ENCODE data around the gene PLEKHF1.

Gene PLEKHF1

GRCh38 chr19:29671393-29672160, 6.3 kb downstream of the PLEKHF1 start:
- TF ChIP-seq EZH2 (IDR thresholded peaks at IDR 0.05), result no peak
- TF ChIP-seq POLR2AphosphoS5 (IDR thresholded peaks at IDR 0.05; ENCODE audit: borderline replicate concordance, low read depth, low read length), result no peak
- no peak for TF ChIP-seq FOXP2 (optimal IDR thresholded peaks at IDR 0.05; ENCODE audit: control extremely low read depth, extremely low read length, insufficient read depth)
- no peaks in the 10 kb centered on the region for H3K36me3 ChIP-seq (ENCODE audit: insufficient read depth, low read length)
- H3K9me3 ChIP-seq (ENCODE audit: low read depth, low read length), result no peaks in the 10 kb centered on the region
- H3K4me3 ChIP-seq, result no peak overlapping the region
- no peak overlapping the region for H3K9ac ChIP-seq (ENCODE audit: insufficient read length)
- H3K27ac ChIP-seq, result no peak overlapping the region
- no peak for DNase-seq (ENCODE audit: low read depth, low spot score)

DNA sequence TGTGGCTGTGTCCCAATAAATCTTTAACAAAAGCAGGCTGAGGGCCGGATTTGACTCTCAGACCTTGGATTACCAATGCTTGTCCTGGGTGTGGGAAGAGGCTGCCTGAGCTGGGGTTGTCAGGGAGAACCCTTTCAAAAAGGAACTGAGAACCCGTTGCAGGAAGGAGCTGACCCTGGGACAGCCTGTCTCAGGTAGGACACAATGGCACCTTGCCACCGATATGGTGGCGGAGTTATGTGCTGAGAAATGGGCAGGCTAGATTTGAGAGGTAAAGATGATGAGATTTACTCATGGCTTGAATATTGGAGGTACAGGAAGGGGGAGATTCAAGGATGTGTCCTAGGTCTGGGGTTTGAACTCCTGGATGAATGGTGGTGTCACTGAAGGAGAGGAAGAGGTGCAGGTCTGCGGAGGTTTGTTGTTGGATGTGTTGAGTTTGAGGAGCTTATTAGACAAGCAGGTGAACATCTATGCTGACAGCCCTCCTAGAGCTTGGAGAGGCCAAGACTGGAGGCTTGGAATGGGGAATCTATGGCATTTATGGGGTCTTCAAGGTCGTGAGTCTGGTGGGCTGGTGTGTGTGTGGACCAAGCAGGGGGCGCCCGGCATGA, 7.2 kb downstream of the PLEKHF1 start:
- no peak overlapping the region for H3K27ac ChIP-seq
- H3K9ac ChIP-seq (ENCODE audit: insufficient read length), result no peak overlapping the region

GRCh38 chr19:29672933-29673336, 7.7 kb downstream of the PLEKHF1 start:
- TF ChIP-seq POLR2AphosphoS5 (IDR thresholded peaks at IDR 0.05; ENCODE audit: borderline replicate concordance, low read depth, low read length) (no peak), EZH2 (IDR thresholded peaks at IDR 0.05) (no peak), FOXP2 (optimal IDR thresholded peaks at IDR 0.05; ENCODE audit: control extremely low read depth, extremely low read length, insufficient read depth) (no peak)
- Histone ChIP-seq H3K36me3 (ENCODE audit: insufficient read depth, low read length) (no peaks in the 10 kb centered on the region), H3K9ac (ENCODE audit: insufficient read length) (no peak overlapping the region), H3K27ac (no peak overlapping the region), H3K9me3 (ENCODE audit: low read depth, low read length) (no peaks in the 10 kb centered on the region), H3K4me3 (no peak overlapping the region)
- DNase-seq (ENCODE audit: low read depth, low spot score), result no peak

More for the DNA sequence above, 7.2 kb downstream of the PLEKHF1 start:
- H3K9me3 ChIP-seq (ENCODE audit: low read depth, low read length), result no peaks in the 10 kb centered on the region
- H3K4me3 ChIP-seq, result no peak overlapping the region
- no peaks in the 10 kb centered on the region for H3K36me3 ChIP-seq (ENCODE audit: insufficient read depth, low read length)
- no peak for DNase-seq (ENCODE audit: low read depth, low spot score)
- no peak for TF ChIP-seq FOXP2 (optimal IDR thresholded peaks at IDR 0.05; ENCODE audit: control extremely low read depth, extremely low read length, insufficient read depth)
- no peak for TF ChIP-seq EZH2 (IDR thresholded peaks at IDR 0.05)
- TF ChIP-seq POLR2AphosphoS5 (IDR thresholded peaks at IDR 0.05; ENCODE audit: borderline replicate concordance, low read depth, low read length), result no peak

DNA sequence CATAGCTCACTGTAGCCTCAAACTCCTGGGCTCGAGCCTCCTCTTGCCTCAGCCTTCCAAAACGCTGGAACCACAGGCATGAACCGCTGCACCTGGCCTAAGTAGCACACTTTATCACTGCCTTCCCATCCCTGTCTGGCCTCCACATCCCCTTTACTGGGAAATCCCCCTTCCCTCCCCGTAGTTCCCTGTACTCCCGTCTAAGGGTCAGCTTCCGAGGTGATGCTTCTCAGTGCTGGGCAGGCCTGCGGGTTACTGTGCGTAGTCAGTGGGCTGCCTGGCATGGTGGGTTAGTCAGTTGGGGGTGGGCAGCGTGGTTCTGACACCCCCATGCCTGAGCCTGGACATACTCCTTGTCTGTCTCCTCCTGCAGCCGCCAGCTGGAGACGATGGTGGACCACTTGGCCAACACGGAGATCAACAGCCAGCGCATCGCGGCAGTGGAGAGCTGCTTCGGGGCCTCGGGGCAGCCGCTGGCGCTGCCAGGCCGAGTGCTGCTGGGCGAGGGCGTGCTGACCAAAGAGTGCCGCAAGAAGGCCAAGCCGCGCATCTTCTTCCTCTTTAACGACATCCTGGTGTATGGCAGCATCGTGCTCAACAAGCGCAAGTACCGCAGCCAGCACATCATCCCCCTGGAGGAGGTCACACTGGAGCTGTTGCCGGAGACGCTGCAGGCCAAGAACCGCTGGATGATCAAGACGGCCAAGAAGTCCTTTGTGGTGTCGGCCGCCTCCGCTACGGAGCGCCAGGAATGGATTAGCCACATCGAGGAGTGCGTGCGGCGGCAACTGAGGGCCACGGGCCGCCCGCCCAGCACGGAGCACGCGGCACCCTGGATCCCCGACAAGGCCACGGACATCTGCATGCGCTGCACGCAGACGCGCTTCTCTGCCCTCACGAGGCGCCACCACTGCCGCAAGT, 8.4 kb downstream of the PLEKHF1 start:
- H3K27ac ChIP-seq, result no peak overlapping the region
- no peaks in the 10 kb centered on the region for H3K9me3 ChIP-seq (ENCODE audit: low read depth, low read length)
- DNase-seq (ENCODE audit: low read depth, low spot score), result no peak
- H3K9ac ChIP-seq (ENCODE audit: insufficient read length), result no peak overlapping the region
- TF ChIP-seq POLR2AphosphoS5 (IDR thresholded peaks at IDR 0.05; ENCODE audit: borderline replicate concordance, low read depth, low read length) (no peak), FOXP2 (optimal IDR thresholded peaks at IDR 0.05; ENCODE audit: control extremely low read depth, extremely low read length, insufficient read depth) (no peak), EZH2 (IDR thresholded peaks at IDR 0.05) (no peak)
- H3K4me3 ChIP-seq, result no peak overlapping the region
- no peaks in the 10 kb centered on the region for H3K36me3 ChIP-seq (ENCODE audit: insufficient read depth, low read length)

DNA sequence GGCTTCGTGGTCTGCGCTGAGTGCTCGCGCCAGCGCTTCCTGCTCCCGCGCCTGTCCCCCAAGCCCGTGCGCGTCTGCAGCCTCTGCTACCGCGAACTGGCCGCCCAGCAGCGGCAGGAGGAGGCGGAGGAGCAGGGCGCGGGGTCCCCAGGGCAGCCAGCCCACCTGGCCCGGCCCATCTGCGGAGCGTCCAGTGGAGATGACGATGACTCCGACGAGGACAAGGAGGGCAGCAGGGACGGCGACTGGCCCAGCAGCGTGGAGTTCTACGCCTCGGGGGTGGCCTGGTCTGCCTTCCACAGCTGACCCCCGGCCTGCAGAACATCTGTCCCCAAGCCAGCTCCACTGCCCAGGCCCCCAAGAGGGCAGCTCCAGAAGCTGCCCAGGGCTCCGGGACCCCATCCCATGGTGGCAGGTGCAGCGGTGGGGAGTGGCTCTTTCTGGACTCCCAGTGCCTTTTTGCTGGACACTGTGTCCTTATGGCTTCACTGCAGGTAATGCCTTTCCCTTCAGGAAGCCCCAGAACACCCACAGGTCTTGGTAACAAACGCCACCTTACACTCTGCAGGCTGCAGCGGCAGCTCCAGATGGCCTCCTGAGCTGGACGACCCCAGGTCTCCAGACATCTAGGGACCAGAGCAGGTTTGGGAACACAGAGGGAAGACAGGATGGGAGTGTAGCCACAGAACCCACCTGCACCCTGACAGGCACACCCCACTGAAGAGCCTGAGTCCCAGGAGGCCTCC, 9.3 kb downstream of the PLEKHF1 start:
- H3K27ac ChIP-seq, result no peak overlapping the region

DNA sequence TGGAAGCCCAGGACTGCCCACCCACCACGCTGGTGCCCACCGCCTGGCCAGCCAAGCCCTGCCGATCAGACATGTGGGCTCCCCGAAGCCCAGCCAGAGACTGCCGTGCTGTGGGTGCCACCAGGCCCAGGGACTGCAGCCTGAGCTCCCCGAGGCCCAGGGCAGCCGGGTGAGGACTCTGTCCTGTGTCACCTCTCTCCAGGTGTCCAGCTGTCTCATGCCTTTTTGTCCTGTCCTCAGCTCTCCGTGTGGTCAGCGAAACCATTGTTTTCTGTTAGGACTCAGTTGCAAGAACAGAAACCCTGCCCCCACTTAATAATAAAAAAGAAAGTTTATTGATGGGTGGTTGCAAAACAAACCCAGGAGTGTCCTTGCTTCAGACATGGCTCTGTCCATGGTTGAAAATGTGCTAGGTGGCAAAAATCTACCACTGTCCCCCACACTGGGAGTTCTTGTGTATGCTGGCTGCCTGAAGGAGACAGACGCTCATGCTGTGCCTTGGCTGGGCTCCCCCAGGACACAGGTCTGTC, 9.9 kb downstream of the PLEKHF1 start:
- no peak overlapping the region for H3K4me3 ChIP-seq
- no peak overlapping the region for H3K27ac ChIP-seq
- TF ChIP-seq FOXP2 (optimal IDR thresholded peaks at IDR 0.05; ENCODE audit: control extremely low read depth, extremely low read length, insufficient read depth), result no peak
- TF ChIP-seq POLR2AphosphoS5 (IDR thresholded peaks at IDR 0.05; ENCODE audit: borderline replicate concordance, low read depth, low read length), result no peak
- no peak for TF ChIP-seq EZH2 (IDR thresholded peaks at IDR 0.05)
- no peaks in the 10 kb centered on the region for H3K36me3 ChIP-seq (ENCODE audit: insufficient read depth, low read length)
- no peak for DNase-seq (ENCODE audit: low read depth, low spot score)
- no peak overlapping the region for H3K9ac ChIP-seq (ENCODE audit: insufficient read length)
- H3K9me3 ChIP-seq (ENCODE audit: low read depth, low read length), result no peaks in the 10 kb centered on the region

More for the DNA sequence above, 9.3 kb downstream of the PLEKHF1 start:
- H3K9ac ChIP-seq (ENCODE audit: insufficient read length), result no peak overlapping the region
- no peak overlapping the region for H3K4me3 ChIP-seq
- TF ChIP-seq FOXP2 (optimal IDR thresholded peaks at IDR 0.05; ENCODE audit: control extremely low read depth, extremely low read length, insufficient read depth) (no peak), EZH2 (IDR thresholded peaks at IDR 0.05) (no peak), POLR2AphosphoS5 (IDR thresholded peaks at IDR 0.05; ENCODE audit: borderline replicate concordance, low read depth, low read length) (no peak)
- no peak for DNase-seq (ENCODE audit: low read depth, low spot score)
- H3K36me3 ChIP-seq (ENCODE audit: insufficient read depth, low read length), result no peaks in the 10 kb centered on the region
- H3K9me3 ChIP-seq (ENCODE audit: low read depth, low read length), result no peaks in the 10 kb centered on the region

- Histone ChIP-seq H3K9ac (ENCODE audit: insufficient read length) (no peak overlapping the region), H3K9me3 (ENCODE audit: low read depth, low read length) (no peaks in the 10 kb centered on the region), H3K27ac (no peak overlapping the region), H3K4me3 (no peak overlapping the region), H3K36me3 (ENCODE audit: insufficient read depth, low read length) (no peaks in the 10 kb centered on the region)
- no peak for TF ChIP-seq EZH2 (IDR thresholded peaks at IDR 0.05)
- TF ChIP-seq POLR2AphosphoS5 (IDR thresholded peaks at IDR 0.05; ENCODE audit: borderline replicate concordance, low read depth, low read length), result no peak
- no peak for DNase-seq (ENCODE audit: low read depth, low spot score)
Measured at GRCh38 chr19:29675650-29676186, 10.5 kb downstream of the PLEKHF1 start.
